NCI-H146 treated with DMSO at 0.1 percent for 48 hours (cell line): ENCODE data around the gene SLC7A7.
"Not testable (repeated sequence)": the region's sequence is repeated elsewhere in the genome, so short reads cannot be mapped to it uniquely, and the experiment has no call there.

ENCODE experiments used
- DNase-seq: peaks from one replicate; lab custom pipeline; 2025; ENCODE audit not compliant: unreplicated experiment; lab: John Stamatoyannopoulos, UW

Gene SLC7A7

GRCh38 chr14:22793976-22794375 is 21.3 kb downstream of the SLC7A7 start:
- DNase-seq, result no peak

GRCh38 chr14:22793550-22793949 is 21.7 kb downstream of the SLC7A7 start:
- DNase-seq, result not testable (repeated sequence)

DNA sequence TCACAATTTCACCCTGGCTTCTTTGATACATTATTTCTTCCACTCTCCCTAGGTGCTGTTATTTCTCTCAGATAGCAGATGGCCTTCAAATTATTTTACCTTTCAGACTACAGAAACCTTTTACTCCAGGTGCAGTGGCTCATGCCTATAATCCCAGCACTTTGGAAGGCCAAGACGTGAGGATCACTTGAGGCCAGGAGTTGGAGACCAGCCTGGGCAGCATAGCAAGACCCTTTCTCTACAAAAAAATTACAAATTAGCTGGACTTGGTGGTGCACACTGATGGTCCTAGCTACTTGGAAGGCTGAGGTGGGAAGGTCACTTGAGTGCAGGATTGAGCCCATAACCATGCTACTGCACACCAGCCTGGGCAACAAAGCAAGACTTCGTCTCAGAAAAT is 23.1 kb downstream of the SLC7A7 start:
- DNase-seq, result no peak

- DNase-seq, result no peak
These were observed 23.9 kb downstream of the SLC7A7 start for GRCh38 chr14:22791301-22791700.

GRCh38 chr14:22786685-22787084 is 28.6 kb downstream of the SLC7A7 start:
- DNase-seq, result no peak

GRCh38 chr14:22781301-22781991 is 33.8 kb downstream of the SLC7A7 start:
- DNase-seq, result no peak

- no peak for DNase-seq
These were observed 34.3 kb downstream of the SLC7A7 start for GRCh38 chr14:22780941-22781300.

DNA sequence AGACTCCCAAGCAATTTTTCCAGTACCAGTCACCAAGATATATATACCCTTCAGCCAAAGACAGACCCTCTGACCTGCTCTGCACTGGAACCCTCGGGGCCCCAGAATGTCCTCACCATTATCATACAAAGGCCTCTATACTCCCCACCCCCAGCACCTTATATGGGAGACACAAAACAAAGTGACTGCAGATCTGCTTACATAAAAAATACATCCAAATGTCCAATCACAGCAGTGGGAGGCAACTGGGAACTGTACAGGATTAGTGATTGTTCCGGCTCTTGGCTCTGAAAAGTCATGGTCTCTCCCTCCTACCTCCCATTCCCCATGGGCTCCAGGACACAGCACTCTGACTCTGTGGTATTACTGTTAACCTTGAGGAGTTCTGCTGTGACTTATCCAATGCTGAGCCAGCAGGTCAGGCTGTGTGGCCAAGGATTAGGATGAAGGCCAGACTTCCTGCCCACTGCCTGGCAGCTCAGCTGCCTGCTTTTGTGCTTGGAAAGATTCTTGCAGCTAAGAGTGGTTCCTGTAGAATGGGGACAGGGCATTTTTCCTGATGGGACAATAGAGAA is 35.0 kb downstream of the SLC7A7 start:
- DNase-seq, result no peak

DNA sequence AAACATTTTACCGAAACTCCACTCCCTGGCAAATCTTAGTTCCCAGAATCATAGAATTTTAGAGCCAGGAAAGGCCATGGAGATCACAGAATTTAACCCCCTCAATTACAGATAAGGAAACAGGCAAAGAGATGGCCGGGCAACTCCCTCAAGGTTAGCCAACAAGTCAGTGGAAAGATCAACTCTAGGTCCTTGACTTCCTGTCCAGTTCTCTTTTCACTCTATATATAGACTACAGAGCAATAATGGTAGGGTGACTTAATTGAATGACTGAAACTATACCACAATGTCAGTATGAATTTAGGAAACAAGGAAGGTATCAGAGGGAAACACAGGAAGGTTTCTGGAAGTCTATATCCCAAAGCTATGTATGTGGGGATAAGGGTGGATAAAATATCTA is 37.2 kb downstream of the SLC7A7 start:
- no peak for DNase-seq

DNA sequence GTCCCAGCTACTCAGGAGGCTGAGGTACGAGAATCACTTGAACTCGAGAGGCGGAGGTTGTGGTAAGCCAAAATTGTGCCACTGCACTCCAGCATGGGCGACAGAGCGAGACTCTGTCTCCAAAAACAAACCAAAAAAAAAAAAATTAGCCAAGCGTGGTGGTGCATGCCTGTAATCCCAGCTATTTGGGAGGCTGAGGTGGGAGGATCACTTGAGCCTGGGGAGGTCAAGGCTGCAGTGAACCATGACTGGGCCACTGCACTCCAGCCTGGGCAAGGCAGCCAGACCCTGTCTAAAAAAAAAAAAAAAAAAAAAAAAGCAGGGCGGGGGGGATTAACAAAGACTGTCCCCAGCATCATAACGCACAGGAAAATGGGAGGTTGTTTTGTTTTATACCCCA is 38.4 kb downstream of the SLC7A7 start:
- not testable (repeated sequence) for DNase-seq

- no peak for DNase-seq
These were observed 39.0 kb downstream of the SLC7A7 start for GRCh38 chr14:22776215-22776614.

DNA sequence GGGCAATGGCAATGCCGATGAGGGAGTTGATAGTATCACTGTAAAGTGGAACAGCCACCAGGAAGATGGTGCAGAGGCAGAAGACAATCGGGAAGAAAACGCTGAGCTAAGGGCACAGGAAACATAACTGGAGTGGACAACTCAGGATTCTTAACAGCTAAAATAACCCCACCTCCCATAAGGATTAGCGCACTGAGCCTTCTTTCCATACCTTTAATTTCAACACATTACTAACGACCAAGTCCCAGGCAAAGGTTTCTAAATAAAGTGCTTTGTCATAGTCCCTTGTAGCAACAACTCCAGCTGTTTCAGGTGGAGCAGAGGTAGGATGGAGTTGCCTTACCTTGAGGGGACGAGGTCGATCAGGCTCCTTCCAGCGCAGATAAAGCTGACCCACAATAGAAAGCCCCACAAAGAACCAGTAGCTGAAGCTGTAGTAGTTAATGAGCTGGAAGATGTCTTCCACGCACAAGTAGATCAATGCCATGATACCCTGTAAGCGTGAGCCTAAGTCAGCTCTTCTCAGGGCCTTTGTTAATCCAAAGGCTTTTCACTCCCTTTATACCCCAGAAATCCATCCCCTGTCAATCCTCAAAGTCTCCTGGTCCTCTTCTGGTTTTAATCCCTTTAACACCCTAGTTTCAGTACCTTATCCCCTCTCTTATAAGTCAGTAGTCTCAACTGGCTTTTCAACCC is 41.1 kb downstream of the SLC7A7 start:
- DNase-seq, result no peak

DNA sequence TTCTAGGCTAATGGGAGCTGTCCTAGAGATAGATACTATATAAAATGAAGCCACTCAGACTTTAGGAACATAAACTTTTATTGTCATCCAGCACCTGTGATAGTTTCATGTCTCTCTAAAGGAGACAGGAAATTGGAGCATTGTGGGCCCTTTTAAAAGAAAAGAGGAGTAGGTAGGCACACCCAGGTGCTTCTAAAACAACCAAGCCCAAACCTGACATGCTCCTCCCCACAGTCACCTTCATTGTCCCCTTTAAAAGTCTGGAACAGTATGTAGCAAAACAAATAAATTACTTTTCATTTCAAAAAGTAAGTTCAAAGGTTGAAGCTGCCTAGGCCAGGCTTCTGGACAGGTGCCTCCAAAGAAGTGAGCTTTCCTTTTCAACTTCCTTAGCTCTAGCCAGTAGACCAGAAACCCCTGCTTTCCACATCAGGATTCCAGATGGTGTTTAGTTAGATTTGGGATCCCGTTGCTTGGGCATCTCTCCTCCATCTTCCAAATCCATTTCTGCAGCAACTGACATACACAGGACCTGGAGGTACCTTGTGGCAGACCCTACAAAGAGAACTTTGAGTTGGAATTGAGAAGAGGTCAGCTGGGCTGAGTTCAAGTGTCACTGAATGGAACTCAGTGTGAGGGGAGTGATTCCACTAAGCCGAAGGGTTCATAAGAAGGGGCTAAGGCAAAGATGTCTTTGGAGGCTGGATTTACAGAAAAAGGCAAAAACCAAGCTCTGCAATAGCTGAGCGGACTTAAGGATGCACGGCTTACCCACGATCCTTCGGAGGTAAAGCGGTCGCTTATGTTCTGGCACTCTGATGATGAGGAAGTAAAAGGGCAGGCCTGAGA is 41.8 kb downstream of the SLC7A7 start:
- DNase-seq, result no peak

- no peak for DNase-seq
These were observed 42.5 kb downstream of the SLC7A7 start for GRCh38 chr14:22772725-22773124.

DNA sequence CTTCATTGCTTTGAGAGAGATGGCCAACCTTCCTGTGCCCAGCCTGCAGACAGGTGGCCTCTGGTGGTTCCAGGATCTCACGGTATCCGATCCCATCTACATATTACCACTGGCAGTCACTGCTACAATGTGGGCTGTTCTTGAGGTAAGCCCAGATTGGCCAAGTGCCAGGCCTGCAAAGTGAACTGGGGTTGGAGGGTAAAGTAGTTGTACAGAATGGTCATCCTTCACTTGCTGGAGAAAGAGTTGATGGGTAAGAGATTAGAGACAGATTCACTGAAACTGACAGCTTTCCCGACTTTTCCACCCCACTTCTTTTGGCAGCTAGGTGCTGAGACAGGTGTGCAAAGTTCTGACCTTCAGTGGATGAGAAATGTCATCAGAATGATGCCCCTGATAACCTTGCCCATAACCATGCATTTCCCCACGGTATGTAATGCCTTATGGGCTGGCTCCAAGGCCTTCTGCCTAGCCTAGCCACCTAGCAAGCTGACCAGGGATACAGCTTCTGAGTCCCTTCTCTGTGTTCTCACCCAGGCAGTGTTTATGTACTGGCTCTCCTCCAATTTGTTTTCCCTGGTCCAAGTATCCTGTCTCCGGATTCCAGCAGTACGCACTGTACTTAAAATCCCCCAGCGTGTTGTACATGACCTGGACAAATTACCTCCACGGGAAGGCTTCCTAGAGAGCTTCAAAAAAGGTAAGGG is 44.6 kb downstream of the SLC7A7 start:
- no peak for DNase-seq

GRCh38 chr14:22769369-22769768 is 45.9 kb downstream of the SLC7A7 start:
- no peak for DNase-seq

DNA sequence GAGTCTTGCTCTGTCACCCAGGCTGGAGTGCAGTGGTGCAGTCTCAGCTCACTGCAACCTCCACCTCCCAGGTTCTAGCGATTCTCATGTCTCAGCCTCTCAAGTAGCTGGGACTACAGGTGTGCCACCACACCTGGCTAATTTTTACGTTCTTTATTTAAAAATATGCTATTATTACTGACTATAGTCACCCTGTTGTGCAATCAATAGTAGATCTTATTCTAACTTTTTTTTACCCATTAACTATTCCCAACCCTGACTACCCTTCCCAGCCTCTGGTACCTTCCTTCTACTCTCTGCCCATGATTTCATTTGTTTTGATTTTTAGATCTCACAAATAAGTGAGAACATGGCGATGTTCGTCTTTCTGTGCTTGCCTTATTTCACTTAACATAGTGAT is 46.3 kb downstream of the SLC7A7 start:
- no peak for DNase-seq

DNA sequence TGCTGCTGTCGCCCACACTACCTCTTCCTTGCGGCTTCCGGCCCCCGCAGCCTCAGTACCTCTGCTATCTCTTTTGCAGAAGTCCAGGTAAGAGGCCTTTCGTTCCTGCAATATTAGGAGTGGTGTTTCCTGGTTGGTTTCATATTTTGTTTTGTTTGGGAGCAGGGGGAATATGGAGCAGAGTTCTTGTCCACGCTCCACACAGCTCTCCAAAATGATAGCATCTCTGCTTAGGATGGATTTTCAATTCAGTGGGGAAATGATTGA is 48.0 kb downstream of the SLC7A7 start:
- no peak for DNase-seq

DNA sequence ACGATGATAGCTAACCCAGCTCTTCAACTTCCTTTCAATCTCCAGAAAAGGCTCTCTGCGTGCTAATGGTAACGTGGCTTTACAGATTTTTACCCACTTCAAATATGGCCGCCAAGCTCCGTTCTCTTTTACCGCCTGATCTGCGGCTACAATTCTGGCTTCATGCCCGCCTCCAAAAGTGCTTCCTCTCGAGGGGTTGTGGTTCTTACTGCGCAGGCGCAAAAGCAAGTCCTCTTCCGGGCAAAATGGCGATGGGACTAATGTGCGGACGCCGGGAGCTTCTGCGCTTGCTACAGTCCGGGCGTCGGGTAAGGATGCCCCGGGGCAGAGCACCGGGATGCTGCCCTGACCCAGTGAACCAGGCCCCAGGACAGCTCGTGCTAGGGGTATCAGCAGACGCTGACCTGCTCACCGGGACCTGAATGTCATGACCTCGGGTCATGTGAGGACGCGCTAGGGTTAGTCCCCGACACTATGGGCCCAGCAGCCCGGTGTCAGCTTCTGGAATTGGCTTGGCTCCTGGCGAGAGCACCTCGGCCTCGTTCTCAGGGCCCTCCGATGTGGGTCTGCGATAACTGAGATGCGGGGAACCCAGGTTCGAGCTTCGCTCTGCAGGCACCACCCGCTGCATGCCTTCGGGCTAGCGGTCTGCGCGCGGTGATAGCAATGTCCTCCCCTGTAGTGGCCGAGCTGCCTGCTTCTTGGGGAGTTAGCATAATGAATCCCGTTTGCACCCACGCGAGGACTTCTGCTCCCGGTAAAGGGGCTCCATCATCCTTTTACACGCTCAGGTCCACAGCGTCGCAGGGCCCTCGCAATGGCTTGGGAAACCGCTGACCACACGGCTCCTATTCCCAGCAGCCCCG is 48.5 kb downstream of the SLC7A7 start, which contains the start of gene OXA1L:
Gene OXA1L, plus strand, starts transcription at position 232 of the 866 bp plus-strand sequence. Its CDS starts 14 bp downstream, at position 246.
- peak; percentile 95 for DNase-seq

- DNase-seq, result no peak
These were observed 50.9 kb downstream of the SLC7A7 start for GRCh38 chr14:22764382-22764781.
